ENCODE results near the gene GPR37L1. TPM values are rescaled to one million over a fixed set of nuclear protein-coding genes. Genes with fewer than 3 reads are reported as not detected.

Gene GPR37L1
- total and polyA plus RNA-seq, 10 of the 15 experiments (the other 5 are each of a cell fraction or from before 2014, with no cell fraction given) = under 0.01 to 0.08 (median 0.02) TPM; not detected in 5

DNA sequence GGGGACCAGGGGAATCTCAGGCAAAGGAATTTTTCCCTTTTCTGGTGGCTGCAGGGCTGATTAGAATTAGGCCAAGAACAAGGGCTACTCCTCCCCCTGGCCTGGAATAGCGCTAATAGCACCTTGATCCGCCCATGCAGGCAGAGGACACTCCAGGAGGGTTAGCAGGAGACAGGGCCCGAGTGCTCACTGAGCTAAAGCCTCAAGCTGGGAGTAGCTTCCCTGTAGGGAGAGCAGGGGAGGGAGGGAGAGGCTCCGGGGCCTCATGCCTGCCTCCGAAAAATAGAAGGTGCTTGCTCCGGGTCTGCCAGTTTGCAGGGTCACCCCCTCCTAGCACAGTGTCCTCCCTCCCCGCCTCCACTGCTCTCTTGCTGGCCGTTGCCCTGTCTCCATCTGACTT is 33.9 kb downstream of the GPR37L1 start:
- peaks cover 35% of the 10 kb centered on the region for H3K79me2 ChIP-seq (ENCODE audit: control insufficient read depth, insufficient read depth, low read length)
- WGBS (ENCODE audit: insufficient coverage, insufficient replicate concordance, low lambda C conversion rate, missing lambda C conversion rate) = 85% methylated on average over 6 of the region's 8 CpGs
- ChIA-PET POLR2A (interaction anchor here (1.1 to 2.3 kb wide), 2 partner anchors 9 to 14 kb away, joined by 3 to 9 read pairs; no protein-coding TSS in a partner anchor), RAD21 (ENCODE audit: unreplicated experiment) (interaction anchor here (1.2 to 2.7 kb wide), 2 partner anchors 13 to 27 kb away, joined by 4 to 27 read pairs; no protein-coding TSS in a partner anchor), SMC1A (ENCODE audit: uncharacterized antibody, unreplicated experiment) (interaction anchor here (0.6 to 2.7 kb wide), 6 partner anchors 9 to 31 kb away, joined by 3 to 21 read pairs (median 8); no protein-coding TSS in a partner anchor), CTCF (interaction anchor here (0.8 to 5.1 kb wide), 9 partner anchors 8 to 186 kb away, joined by 3 to 126 read pairs (median 20); partner anchors contain the start of genes ARL8A, LGR6 and UBE2T)
- TF ChIP-seq RFX5 (IDR thresholded peaks at IDR 0.05; ENCODE audit: low read depth, low read length) (no peak), MTA2 (IDR thresholded peaks at IDR 0.05; ENCODE audit: low read depth) (no peak), EP300 (IDR thresholded peaks at IDR 0.05; ENCODE audit: borderline replicate concordance in 1 of 2, control insufficient read depth in 1 of 2, low read depth in 2 of 2, low read length in 2 of 2) (no peak), NFYA (IDR thresholded peaks at IDR 0.05; ENCODE audit: borderline replicate concordance, low read depth, low read length) (no peak), GATAD2B (conservative IDR thresholded peaks at IDR 0.05; ENCODE audit: low read depth) (no peak), SMC3 (IDR thresholded peaks at IDR 0.05; ENCODE audit: borderline replicate concordance, low read length) (no peak), JUNB (IDR thresholded peaks at IDR 0.05) (no peak), BRCA1 (IDR thresholded peaks at IDR 0.05; ENCODE audit: low read depth, low read length) (no peak), IKZF2 (IDR thresholded peaks at IDR 0.05) (no peak), ZNF207 (IDR thresholded peaks at IDR 0.05; ENCODE audit: borderline replicate concordance) (no peak)
- TF ChIP-seq, protein P1, sequence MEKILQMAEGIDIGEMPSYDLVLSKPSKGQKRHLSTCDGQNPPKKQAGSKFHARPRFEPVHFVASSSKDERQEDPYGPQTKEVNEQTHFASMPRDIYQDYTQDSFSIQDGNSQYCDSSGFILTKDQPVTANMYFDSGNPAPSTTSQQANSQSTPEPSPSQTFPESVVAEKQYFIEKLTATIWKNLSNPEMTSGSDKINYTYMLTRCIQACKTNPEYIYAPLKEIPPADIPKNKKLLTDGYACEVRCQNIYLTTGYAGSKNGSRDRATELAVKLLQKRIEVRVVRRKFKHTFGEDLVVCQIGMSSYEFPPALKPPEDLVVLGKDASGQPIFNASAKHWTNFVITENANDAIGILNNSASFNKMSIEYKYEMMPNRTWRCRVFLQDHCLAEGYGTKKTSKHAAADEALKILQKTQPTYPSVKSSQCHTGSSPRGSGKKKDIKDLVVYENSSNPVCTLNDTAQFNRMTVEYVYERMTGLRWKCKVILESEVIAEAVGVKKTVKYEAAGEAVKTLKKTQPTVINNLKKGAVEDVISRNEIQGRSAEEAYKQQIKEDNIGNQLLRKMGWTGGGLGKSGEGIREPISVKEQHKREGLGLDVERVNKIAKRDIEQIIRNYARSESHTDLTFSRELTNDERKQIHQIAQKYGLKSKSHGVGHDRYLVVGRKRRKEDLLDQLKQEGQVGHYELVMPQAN (conservative IDR thresholded peaks at IDR 0.05) = no peak
- H3K4me3 ChIP-seq = no peak overlapping the region
- FAIRE-seq (no peak), ATAC-seq (no peak), DNase-seq (ENCODE audit: low read depth, low spot score) (no peak)
- no peaks in the 10 kb centered on the region for H4K20me1 ChIP-seq (ENCODE audit: control insufficient read depth, insufficient read depth)
- H3K4me2 ChIP-seq (ENCODE audit: control insufficient read depth, insufficient read depth) = no peak overlapping the region
- no TSS peak for BruUV-seq (replicated peaks)
- H3K9me3 ChIP-seq (replicated peaks; ENCODE audit: control insufficient read depth, insufficient read depth, low read length) = no peaks in the 10 kb centered on the region
- H3K9ac ChIP-seq (ENCODE audit: control insufficient read depth, insufficient read depth, low read length) = no peak overlapping the region
- H3K27me3 ChIP-seq (replicated peaks in 1 of 2; ENCODE audit: control insufficient read depth in 2 of 2, insufficient read depth in 2 of 2, low read length in 1 of 2) = no peaks in the 10 kb centered on the region
- peaks cover 26% of the 10 kb centered on the region for H3K4me1 ChIP-seq (ENCODE audit: control insufficient read depth, insufficient read depth, low read length)
- intact Hi-C loops (cut with micrococcal nuclease; ENCODE audit: unreplicated experiment) = no loop called here
- H2AFZ ChIP-seq (ENCODE audit: control insufficient read depth, low read depth, low read length) = no peak overlapping the region
- peaks cover 22 to 25% of the 10 kb centered on the region in 2 experiments; a peak in 3 of 4 replicates for H3K36me3 ChIP-seq (ENCODE audit: control insufficient read depth in 2 of 2, insufficient read depth in 2 of 2, low read length in 1 of 2)
- no peak overlapping the region for H3K27ac ChIP-seq (ENCODE audit: control insufficient read depth, insufficient read depth)
- in situ Hi-C loops (cut with MboI) = no loop called here
